ENCODE results near the gene TBPL1.

TBPL1 gene

GRCh38 chr6:133947302-133947900, 5.6 kb upstream of the TBPL1 start:
- TF ChIP-seq, protein P1, sequence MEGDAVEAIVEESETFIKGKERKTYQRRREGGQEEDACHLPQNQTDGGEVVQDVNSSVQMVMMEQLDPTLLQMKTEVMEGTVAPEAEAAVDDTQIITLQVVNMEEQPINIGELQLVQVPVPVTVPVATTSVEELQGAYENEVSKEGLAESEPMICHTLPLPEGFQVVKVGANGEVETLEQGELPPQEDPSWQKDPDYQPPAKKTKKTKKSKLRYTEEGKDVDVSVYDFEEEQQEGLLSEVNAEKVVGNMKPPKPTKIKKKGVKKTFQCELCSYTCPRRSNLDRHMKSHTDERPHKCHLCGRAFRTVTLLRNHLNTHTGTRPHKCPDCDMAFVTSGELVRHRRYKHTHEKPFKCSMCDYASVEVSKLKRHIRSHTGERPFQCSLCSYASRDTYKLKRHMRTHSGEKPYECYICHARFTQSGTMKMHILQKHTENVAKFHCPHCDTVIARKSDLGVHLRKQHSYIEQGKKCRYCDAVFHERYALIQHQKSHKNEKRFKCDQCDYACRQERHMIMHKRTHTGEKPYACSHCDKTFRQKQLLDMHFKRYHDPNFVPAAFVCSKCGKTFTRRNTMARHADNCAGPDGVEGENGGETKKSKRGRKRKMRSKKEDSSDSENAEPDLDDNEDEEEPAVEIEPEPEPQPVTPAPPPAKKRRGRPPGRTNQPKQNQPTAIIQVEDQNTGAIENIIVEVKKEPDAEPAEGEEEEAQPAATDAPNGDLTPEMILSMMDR (IDR thresholded peaks at IDR 0.05; ENCODE audit: low read depth, low read length), result no peak
- no peak overlapping the region for H3K4me3 ChIP-seq (ENCODE audit: low read depth, low read length)

DNA sequence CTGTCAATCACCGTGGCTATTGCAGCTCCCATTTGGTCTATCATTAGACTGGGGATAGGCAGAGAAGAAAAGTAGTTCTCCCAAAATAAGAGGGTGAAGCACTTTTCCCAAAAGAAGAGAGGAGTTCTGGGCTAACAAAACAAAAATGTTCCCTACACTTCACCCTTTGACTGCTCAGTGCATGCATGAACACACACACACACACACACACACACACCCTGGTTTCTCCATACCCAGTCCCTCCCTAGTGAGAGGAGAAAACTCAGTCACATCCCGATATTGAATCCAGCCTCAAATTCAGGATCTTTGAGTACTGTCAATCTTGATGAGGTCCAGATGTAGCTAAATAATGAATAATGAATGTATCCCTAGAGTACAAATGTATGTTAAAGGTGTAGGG, 4.6 kb upstream of the TBPL1 start:
- TF ChIP-seq, protein P1 (IDR thresholded peaks at IDR 0.05; ENCODE audit: low read depth, low read length), result no peak
- H3K4me3 ChIP-seq (ENCODE audit: low read depth, low read length), result no peak overlapping the region

DNA sequence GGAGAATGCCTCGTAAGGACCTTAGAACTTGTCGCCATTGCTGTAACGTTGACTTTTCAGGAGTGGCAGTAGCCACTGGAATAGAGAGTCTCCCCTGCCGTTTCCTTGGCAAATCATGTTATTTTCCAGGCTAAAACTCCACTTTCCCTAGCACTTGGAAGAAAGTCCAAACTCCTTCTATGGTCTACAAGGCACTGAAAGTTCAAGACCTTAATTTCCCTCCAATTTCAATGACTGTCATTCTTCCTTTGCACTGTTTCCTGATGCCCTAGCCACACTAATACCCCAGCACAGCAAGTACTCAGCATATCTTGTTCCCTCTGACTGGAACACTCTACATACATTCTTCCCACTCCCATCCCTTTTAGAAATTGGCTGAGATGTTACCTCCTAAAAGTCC, 1.8 kb upstream of the TBPL1 start:
- peak overlapping the region; percentile 81 for H3K4me3 ChIP-seq (ENCODE audit: low read depth, low read length)
- TF ChIP-seq, protein P1 (IDR thresholded peaks at IDR 0.05; ENCODE audit: low read depth, low read length), result no peak

GRCh38 chr6:133951881-133952814, 876 bp upstream of the TBPL1 start:
- peak overlapping the region; percentile 81 for H3K4me3 ChIP-seq (ENCODE audit: low read depth, low read length)
- TF ChIP-seq, protein P1 (IDR thresholded peaks at IDR 0.05; ENCODE audit: low read depth, low read length), result peak; percentile 26; the same call in 1 of the 2 replicates

- TF ChIP-seq, protein P1 (IDR thresholded peaks at IDR 0.05; ENCODE audit: low read depth, low read length), result no peak
- peak overlapping the region; percentile 81 for H3K4me3 ChIP-seq (ENCODE audit: low read depth, low read length)
Measured at GRCh38 chr6:133953634-133954415, 801 bp downstream of the TBPL1 start.

GRCh38 chr6:133954657-133955576, 1.9 kb downstream of the TBPL1 start:
- TF ChIP-seq, protein P1 (IDR thresholded peaks at IDR 0.05; ENCODE audit: low read depth, low read length), result no peak
- no peak overlapping the region for H3K4me3 ChIP-seq (ENCODE audit: low read depth, low read length)

All from WI38 (cell line).